A204.1 (cell line): ENCODE data around the gene TEX53.

Experiments used
- FAIRE-seq: peaks from 2 replicates; lab custom pipeline; 2012; peaks lifted over from hg19 to GRCh38; lab: Jason Lieb, UNC

TEX53 gene

GRCh38 chr9:114633438-114634089, 24.0 kb downstream of the TEX53 start:
- FAIRE-seq, result no peak

- FAIRE-seq, result no peak
Measured at GRCh38 chr9:114631166-114631565, 26.4 kb downstream of the TEX53 start.

- FAIRE-seq, result no peak
Measured at GRCh38 chr9:114629563-114630090, 28.0 kb downstream of the TEX53 start.

GRCh38 chr9:114627553-114627952, 30.1 kb downstream of the TEX53 start:
- FAIRE-seq, result no peak

GRCh38 chr9:114626415-114627020, 31.1 kb downstream of the TEX53 start:
- FAIRE-seq, result no peak

GRCh38 chr9:114624677-114625076, 32.9 kb downstream of the TEX53 start:
- FAIRE-seq, result no peak

GRCh38 chr9:114621975-114622609, 35.5 kb downstream of the TEX53 start:
- no peak for FAIRE-seq

GRCh38 chr9:114621561-114621960, 36.0 kb downstream of the TEX53 start:
- FAIRE-seq, result no peak

GRCh38 chr9:114619191-114619761, 38.3 kb downstream of the TEX53 start:
- no peak for FAIRE-seq

GRCh38 chr9:114616684-114617520, 40.7 kb downstream of the TEX53 start:
- no peak for FAIRE-seq

GRCh38 chr9:114614373-114614772, 43.2 kb downstream of the TEX53 start:
- FAIRE-seq, result no peak

GRCh38 chr9:114613919-114614318, 43.7 kb downstream of the TEX53 start:
- no peak for FAIRE-seq

- no peak for FAIRE-seq
Measured at GRCh38 chr9:114613087-114613486, 44.5 kb downstream of the TEX53 start.

- no peak for FAIRE-seq
Measured at GRCh38 chr9:114612272-114612923, 45.2 kb downstream of the TEX53 start.

- no peak for FAIRE-seq
Measured at GRCh38 chr9:114611516-114612271, 45.9 kb downstream of the TEX53 start.

- FAIRE-seq, result no peak
Measured at GRCh38 chr9:114608525-114608796, 49.1 kb downstream of the TEX53 start.

GRCh38 chr9:114607671-114608524, 49.7 kb downstream of the TEX53 start:
- FAIRE-seq, result no peak

GRCh38 chr9:114606597-114607207, 50.9 kb downstream of the TEX53 start:
- no peak for FAIRE-seq
